ENCODE data around the gene NAB2.
"Not testable (repeated sequence)": the region's sequence is repeated elsewhere in the genome, so short reads cannot be mapped to it uniquely, and the experiment has no call there.

The NAB2 gene

DNA sequence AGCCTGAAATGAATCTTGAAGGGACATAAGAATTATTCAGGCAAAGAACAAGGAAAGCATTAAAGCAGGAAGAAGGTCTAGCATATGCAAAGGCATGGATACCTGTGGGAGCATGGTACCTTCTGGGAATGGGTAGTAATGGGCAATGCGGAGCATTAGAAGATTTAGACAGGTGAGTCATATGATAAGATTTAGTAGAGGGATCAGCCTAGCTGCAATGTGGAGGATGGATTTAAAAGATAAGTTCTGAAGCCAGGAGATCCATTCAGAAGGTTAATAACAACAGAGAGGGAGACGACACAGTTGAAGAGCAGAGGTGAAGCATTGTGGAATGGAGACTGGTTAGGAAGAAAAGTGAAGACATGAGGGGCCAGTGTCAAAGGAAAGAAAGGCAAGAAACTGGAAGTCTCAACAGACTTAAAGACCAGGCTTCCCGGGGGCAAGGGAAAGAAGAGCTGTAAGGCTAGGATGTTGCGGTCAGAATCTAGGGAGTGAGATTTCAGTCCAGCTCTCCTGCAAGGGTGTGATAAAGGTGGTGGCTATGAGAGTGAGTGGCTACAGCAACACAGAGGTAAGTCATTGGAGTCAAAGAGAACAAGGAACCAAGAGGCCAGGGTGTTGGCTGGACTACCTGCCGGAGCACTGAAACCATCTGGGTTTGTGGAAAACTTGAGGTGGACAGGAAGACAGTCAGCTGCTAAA lies 27.8 kb downstream of the NAB2 start:
- DNase-seq, result no peak

GRCh38 chr12:57118711-57119271 lies 29.9 kb downstream of the NAB2 start:
- no peak for DNase-seq

DNA sequence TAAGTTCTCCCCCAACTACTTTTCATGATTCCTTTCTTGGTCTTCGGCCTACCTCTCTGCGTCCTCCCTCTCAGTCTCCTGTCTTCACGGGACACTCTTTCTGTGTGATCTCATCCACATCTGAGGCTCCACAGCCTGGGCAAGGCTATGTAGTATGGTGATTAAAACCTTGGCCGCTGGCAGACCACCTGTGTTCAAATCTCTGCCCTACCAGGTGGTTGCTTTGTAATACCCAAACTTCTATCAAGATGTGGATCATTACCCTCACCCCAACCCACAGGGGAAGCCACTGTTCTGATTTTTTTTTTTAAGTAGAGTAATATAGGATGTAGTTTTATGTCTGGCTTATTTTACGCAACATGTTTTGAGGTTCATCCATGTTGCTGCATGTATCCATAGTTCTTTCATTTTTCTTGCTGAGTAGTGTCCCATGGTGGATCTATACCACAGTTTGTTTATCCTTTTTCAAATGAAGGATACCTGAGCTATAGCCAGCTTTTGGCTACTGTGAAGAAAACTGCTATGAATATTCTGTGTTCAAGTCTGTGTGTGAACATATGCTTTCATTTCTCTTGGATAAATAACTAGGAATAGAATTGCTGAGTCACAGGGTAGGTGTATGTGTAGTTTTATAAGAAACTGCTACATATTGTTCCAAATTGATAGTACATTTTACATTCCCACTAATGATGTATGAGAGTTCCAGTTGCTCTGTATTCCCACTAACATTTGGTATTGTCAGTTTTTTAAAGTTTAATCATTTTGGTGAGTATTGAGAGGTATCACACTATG lies 30.6 kb downstream of the NAB2 start:
- no peak for DNase-seq

DNA sequence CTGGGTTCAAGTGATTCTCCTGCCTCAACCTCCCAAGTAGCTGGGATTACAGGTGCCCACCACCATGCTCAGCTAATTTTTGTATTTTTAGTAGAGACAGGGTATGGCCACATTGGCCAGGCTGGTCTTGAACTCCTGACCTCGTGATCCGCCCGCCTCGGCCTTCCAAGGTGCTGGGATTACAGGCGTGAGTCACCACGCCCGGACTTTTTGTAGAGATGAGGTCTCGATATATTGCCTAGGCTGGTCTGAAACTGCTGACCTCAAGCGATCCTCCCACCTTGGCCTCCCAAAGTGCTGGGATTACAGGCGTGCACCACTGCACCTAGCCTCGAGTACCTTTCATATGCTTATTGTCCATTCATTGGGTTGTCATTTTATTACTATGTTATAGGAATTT lies 31.8 kb downstream of the NAB2 start:
- not testable (repeated sequence) for DNase-seq

DNA sequence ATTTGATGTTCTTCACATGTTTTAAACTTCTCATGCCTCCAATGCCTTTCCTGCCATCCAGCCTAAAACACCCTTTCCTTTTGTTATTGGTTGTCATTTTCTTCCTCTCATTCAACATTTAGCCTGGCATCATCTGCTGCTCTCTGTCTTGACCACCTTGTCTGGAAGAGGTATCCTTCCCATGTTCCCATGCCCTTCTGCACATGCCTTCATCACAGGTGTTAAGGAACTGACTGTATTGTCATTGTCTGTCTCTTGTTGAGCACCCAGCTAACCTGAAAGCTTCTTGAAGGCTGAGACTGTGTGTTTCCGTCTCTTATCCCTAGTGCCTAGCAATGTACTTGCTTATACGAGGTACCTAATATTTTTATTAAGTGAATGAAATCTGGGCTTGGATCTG lies 34.9 kb downstream of the NAB2 start:
- DNase-seq, result no peak

GRCh38 chr12:57124261-57124877 lies 35.5 kb downstream of the NAB2 start:
- peak; percentile 52 for DNase-seq

- no peak for DNase-seq
These were observed 37.1 kb downstream of the NAB2 start for GRCh38 chr12:57126061-57126460.

GRCh38 chr12:57126561-57126960 lies 37.6 kb downstream of the NAB2 start:
- DNase-seq, result no peak

- DNase-seq, result peak; percentile 24
These were observed 38.3 kb downstream of the NAB2 start for GRCh38 chr12:57127101-57127725.

GRCh38 chr12:57127726-57128518 lies 39.0 kb downstream of the NAB2 start, which contains the start of gene LRP1:
Gene LRP1 (plus strand): TSS chr12:57128483. CDS start chr12:57128965, 482 bp downstream.
- peak; percentile 83 for DNase-seq

- DNase-seq, result no peak
These were observed 39.8 kb downstream of the NAB2 start for GRCh38 chr12:57128519-57129247.

DNA sequence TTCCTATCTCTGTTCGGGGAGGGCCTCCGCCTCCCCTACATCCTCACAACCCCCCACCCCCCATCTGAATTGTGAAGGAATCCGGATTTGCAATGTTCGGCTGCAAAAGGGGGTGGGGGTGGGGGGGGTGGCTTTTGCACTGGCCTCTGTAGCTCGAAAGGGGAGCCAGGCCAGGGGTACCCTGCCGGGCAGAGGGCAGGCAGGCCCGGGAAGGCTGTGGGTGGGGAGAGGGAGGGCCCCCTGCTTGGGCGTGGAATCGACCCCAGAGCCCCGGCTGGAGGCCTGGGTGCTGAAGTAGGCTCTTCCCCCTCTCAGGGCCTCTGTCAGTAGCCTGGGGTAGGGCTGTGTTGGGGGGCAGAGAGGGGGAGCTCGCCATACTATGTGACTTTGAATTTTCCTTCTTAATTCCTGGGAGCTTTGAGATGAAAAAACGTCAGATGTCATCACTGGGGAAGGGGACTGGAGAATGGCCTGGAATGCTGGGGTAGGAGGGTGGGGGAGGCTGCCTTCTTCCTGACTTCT lies 40.5 kb downstream of the NAB2 start:
- DNase-seq, result no peak

DNA sequence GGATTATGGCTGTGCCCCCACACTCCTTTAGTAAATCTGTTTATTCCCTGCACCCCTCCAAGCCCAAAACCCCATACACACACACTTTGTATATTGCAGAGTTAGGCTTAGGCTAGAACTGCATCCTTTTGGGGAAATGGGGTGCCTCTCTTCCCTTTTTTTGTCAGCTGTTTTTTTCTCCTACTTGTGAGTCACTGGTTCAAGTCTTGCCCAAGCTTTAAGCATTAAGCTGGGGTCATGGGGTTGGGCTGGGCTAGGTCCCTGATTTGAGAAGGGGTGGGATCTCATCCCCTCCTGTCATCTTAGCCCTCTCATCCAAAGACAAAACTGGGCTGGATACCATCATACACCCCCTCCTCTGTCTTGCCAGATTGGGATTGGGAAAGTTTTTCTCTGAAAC lies 41.0 kb downstream of the NAB2 start:
- no peak for DNase-seq

- DNase-seq, result no peak
These were observed 42.0 kb downstream of the NAB2 start for GRCh38 chr12:57130941-57131340.

DNA sequence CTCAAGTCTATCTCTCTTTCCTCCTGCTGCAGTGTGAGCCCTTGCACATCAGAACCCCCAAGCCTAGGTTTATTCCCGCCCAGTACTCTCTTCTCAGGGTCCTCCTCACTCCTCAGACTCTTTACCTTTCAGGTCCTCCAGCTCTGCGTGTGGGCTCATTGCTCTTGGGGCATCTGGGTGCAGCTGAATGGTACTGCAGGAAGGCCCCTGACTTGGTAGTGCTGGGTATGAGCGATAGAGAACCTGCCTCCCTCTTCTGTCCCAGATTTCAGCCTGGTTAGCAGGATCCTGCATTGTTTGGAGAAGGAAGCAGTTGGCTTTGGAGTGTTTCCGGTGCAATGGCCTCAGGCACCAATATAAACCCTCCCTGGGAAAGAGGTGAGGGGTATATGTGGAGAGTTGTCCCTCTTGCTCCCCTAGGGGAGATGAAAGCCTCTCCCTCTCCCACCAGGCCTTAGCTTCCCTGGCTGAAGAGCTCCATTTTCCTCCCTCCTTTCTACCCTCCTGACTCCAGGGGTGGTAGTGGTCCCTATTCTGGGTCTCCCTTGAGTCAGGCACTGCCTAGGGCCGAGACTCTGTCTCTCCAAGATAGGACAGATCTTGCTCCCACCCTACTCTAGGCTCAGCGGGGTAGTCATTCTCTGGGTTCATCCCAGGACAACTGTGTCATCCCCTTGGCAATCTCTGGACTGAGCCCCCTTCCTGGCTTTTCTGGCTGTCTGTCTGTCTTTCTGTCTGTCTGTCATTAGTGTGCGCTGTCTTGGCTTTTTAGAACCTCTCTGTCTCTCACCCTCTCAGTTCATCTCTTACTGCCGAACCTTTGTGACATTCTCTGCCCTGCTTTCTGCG lies 43.2 kb downstream of the NAB2 start:
- DNase-seq, result no peak

DNA sequence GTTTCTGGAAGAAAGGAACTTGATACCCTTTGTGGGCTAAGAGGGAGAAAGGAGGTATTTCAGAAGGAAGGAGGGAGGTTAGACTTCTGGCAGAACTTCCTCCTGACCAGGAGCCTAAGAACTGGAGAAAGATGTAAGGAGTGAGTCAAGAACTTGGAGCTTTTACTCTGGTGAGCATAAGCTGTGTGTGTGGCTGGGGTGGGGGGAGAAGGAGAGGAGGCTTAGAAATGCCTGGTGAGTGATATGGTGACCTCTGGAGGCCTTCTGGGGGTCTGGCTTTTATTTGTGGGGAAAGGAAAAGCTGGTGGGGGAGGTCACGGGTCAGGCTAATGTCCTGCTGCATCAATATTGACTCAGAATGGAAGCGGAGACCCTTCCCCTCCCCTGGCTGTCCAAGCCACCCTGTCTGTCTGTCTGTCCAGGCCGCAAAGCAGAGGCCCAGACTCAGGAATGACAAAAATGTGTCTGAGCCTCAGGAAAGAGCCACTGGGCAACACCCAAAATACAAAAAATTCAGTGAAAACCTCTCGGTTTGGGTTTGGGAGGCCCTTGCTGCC lies 44.2 kb downstream of the NAB2 start:
- DNase-seq, result no peak

DNA sequence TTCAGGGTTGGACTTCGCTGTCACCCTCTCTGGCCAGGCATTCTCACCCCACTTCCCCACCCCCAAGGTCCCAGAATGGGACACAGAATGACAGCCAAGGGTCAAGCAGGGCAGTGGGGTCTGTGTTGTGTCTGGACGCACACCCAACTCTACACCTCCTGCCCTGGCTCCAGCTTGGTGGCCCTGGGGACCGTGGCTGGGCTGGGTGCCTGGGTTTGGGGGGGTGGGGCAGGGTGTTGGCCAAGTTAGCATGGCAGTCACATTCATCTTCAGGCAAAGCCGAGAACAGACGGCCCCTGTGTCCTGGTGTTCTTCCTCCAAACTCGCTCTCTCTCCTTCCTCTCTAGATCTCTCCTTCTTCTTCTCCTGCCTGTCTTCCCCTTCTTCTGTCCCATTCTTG lies 45.0 kb downstream of the NAB2 start:
- DNase-seq, result no peak

- no peak for DNase-seq
These were observed 46.0 kb downstream of the NAB2 start for GRCh38 chr12:57134949-57135348.

DNA sequence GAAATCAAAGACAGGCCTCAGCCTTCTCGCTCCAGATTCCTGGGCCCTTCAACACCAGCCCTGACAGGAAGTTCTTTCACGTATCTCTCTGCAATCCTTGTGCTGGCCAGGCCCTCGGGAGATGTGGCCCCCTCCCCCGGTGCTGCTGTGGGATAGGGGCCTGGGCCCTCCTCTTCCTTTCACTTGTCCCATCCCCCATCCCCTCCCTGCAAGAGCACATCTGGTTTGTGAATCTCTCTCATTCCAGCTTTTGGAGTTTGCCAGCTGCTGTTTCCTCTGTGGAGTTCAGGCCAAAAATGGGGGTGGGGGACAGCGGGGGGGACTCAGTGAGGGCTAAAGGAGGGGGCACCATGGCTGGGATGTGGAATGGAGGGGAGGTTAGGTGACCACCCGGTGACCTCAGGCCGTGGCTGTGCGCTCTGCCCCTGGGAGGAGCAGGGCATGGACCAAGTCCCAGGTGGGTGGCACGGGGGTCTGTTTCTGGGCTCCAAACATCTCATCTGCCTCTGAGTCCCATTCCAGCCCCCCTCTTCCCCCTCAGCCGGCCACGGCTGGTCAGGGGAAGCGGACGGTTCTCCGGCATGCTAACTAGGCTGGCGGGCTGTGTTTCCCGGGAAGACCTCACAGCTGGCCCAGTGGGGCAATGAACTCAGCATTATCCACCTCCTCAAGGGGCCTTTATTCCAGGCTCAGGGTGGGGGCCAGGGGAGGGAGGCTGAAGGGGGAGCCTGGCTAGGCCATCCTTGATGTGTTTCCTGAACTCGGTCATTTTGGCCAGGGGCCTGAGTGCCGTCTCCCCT lies 46.8 kb downstream of the NAB2 start:
- DNase-seq, result no peak
